NCI-H1048 (cell line): ENCODE measurements around the gene ANO6.
"Not testable (repeated sequence)": the region's sequence is repeated elsewhere in the genome, so short reads cannot be mapped to it uniquely, and the experiment has no call there.

Experiments
- DNase-seq: peaks from one replicate; lab custom pipeline; 2025; lab: John Stamatoyannopoulos, UW

ANO6 gene

DNA sequence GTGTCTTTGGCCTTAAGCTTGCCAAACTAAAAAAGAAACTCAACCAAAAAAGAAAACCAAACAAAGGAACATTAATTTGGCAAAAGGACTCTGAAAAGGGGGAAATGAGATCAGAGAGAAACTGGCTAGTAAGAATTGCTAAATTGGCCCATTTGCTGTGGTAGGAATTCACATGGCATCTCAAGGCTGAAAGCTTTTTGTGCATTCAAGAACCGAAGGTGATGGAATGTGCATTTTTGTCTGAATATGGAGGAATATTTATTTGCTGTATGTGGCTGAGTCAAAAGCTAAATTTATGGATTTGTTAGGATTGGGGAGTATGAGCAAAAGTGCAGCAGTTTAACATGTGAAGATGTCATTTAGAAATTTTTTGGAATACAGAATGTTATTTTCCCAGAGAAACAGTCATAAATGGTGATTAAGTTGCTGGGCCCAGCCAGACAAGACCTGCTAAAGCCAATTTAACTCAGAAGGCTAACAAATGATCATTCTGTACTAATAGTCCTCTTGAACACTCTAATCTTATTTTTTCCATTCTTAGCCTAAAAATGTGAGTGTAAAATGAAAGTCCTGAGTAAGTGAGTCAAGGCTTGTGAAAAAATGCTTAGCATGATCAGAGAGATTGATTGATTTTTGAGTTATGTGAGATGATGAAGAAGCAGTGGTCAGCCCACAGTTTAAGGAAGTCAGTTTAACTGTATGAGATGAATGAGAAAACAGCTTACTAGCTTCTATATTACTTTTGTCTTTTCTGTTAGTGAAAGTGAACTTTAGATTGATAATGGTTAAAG lies 94.1 kb downstream of the ANO6 start:
- DNase-seq, result no peak

DNA sequence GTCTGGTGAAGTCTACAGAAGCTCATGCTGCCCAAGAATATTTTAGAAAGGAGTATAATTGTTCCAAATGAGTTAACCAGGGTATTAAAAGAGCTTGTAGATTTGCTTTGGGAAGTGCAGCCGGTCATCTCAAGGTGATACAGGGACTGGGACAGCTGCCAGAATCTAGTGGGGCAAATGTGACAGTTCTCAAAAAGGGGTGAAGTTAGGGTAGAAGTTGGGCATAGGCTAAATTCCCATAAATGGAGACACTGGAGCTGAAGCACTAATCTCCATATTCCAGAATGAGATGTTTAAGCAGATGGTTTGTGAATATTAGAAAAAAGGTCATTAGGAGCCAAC lies 94.7 kb downstream of the ANO6 start:
- no peak for DNase-seq

DNA sequence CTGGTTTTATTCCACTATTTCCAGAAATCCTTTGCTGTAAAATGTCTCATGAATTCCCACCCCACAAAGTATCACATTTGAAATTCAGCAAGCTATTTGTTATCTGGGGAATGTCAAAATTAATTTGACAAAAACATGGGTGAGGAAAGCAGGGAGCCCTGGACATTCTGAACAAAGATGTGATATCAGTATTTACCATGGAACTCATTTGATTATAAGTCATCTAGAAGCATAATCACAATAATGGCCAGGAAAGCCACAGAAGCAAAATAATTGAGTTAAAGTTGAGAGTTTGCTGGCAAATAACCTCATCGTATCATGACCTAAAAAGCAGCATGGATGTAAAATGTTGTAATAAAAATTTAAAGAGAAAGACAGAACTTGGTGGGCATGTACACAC lies 96.1 kb downstream of the ANO6 start:
- no peak for DNase-seq

DNA sequence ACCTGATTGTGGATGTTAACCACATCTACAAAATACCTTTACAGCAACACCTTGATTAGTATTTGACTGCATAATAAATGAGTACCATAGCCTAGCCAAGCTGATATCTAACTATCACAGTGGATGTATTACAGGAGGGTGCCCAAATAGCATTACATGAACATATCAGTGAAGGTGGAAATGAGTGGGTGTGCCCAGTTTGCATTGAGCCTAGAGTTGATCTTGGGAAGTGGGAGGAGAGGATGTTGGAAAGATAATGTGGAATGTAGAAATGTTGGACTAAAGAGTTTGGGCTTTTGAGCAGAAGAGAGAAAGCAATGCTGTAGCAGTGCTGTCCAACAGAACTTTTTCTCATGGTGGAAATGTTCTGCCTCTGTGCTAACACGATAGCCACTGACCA lies 98.9 kb downstream of the ANO6 start:
- no peak for DNase-seq

DNA sequence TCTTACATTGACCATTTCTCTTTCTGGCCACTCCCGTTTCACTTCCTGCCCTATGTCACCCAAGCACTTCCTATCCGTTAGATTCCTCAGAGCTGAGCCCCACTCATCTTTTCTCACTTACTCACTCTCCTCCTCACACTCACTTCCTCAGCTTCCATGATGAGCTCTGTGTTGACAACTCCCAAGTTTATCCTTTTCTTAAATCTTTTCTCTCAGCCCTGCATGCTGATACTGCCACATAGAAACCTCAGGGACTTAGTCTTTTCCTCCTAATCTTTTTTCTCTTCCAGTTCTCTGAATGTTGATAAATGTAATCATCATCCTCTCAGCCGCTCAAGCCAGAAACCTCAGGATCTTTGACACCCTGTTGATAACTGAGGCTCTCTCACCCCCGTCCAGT lies 99.6 kb downstream of the ANO6 start:
- DNase-seq, result no peak

DNA sequence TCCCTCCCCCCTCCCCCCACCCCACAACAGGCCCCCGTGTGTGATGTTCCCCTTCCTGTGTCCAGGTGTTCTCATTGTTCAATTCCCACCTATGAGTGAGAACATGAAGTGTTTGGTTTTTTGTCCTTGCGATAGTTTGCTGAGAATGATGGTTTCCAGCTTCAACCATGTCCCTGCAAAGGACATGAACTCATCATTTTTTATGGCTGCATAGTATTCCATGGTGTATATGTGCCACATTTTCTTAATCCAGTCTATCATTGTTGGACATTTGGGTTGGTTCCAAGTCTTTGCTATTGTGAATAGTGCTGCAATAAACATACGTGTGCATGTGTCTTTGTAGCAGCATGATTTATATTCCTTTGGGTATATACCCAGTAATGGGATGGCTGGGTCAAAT lies 101.4 kb downstream of the ANO6 start:
- DNase-seq, result not testable (repeated sequence)

DNA sequence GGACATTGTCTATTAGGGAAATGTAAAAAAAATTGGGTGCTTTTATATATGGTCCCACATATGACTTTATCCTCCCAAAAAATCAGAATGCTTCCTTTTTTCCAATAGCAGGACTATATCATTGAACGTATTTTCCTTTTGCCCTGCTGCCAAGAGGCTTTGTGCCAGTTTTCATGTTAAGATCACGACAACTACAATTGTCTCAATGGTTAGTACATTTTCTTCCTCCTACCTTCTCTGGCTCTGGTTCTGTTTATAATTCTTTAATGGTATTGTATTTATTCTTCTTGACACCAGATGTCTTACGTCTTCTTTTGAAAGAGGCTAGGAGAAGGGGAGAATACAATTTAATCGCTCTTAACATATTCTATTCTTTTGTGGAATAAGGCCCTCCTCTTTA lies 106.9 kb downstream of the ANO6 start:
- DNase-seq, result no peak

DNA sequence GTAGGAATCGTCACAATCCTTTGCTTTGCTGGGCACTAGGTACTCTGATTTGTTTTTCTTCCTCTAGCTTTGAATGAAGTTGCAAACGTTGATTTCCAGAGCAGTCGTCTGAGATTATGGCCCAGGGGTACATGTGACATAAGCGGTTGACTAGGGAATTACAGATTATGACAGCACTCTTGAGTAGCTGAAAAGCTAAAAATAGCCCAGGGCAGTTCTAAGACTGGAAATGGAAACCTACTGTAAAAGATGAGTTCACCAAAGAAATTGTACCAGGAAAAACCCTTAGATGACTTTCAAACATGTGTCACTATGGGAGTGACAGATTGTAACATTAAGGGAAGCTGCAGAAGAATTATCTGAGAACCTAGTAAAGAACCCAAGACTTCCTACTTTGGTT lies 108.5 kb downstream of the ANO6 start:
- no peak for DNase-seq

DNA sequence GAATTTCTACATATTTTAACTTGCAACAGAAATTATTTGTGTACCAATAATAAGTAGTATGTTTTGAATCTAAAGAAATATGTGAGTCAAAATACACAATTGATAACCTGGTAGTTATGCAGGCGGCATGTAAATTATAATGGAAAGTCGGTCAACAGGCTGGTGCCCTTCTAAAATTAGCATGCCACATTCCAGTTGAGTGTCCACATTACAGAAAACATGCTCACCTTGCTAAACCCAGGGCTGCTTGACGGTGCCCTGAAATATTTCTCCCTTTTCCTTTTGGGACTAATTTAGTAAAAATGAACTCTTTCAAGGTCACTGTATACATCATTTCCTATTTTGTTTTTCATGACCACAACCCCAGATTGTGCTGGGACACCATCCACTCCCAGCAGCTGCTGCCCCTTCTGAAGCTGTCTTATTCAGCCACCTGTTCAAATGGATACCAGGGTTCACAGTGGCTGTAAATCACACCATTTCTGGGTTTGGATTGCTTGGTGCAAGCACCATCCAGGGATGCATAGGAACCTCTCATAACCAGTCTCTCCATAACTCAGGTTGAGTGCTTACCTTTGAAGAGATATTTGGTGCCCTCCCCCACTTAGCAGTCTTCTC lies 110.6 kb downstream of the ANO6 start:
- DNase-seq, result no peak

DNA sequence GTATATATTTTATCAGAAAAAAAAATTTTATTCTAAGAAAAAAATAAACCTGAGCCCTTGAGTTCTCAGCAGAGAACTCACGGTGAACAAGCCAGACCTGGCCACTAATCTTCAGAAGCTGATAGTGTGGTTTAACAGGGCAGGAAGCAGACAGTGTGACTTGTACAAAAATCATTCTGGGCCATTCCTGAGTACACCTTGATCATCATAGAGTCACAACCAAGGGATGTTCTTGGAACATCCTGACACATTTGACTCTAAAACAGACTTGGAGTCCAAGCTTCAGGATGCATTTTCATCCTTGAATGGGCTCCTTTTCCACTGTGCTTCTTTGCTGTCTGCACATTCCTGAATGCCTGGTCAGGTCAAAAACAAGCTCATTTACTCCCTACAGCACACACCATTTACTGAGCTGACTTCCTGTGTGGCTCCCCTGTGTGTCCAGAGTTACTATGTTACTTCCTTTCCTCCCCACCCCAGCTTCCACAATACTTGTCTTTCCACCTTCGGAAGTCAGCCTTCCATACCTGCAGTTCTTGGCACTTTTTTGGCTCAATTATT lies 112.0 kb downstream of the ANO6 start:
- no peak for DNase-seq

DNA sequence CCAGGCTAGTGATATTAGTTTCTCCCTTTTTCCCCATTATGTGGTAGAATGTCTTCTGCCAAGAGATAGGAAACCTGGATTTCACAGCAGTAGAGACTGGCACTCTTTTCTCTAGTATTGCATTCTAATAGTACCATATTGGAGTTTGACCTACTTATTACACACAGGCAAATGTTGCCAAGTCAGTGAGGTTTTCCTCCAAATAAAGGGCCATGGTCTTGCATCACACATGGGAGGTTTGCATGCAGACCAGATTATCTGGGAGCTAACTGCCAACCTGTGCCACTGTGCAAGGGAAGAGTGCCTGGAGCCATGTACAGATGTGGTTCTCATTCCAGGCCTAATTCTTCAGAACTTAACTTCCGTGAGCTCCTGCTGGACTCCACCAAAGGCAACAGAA lies 113.3 kb downstream of the ANO6 start:
- no peak for DNase-seq

DNA sequence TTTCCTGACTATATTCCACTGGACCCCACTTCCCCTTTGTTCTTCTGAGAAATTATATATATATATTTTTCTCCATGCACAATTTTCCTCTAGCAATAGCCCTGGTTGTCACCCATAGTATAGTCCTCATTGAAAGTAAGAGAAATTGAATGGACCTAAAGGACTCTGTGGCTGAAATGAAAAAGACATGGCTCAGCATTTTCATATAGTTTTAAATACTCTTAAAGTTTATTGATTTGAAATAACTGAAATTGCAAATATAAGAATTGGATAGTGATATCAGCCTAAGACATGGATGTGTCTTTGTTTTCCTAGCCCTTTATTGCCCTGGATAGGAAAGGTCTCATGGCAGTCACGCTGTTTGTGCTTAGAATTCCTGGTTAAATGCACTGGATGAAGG lies 113.8 kb downstream of the ANO6 start:
- DNase-seq, result no peak

DNA sequence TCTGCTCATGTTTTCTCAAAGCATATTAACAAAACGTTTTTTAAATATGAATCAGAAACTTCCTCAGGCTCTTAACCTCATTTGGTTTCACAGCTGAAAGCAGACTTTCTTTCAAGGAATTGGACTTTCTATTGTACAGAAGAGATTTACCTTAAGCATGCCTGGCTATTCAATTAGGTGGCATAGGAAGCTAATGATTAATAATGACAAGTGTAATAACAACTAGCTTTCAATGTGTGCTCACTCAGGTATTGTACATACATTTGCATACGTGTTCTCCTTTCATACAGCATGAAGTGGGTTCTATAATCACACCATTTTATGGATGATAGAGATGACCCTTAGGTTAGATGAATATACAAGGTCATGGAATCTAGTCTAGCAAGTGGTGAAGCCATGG lies 115.7 kb downstream of the ANO6 start:
- no peak for DNase-seq

DNA sequence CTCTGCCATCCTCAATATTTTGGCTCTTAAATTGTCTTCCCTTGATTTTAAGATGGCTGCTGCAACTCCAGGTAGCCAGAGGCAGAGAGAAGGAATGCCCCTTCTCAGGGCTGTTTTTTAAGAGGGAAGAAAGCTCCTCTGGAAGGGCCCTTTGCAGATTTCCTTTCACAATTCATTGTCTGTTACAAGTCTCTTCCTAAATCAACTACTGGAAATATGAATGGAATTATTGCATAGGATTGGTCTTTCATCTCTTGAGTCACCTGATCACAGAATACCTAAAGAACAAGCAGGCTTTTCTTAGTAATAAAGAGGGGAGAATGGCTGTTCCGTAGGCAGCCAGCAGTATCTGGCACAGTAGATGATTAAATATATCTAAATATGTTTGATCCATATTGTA lies 118.5 kb downstream of the ANO6 start:
- no peak for DNase-seq

DNA sequence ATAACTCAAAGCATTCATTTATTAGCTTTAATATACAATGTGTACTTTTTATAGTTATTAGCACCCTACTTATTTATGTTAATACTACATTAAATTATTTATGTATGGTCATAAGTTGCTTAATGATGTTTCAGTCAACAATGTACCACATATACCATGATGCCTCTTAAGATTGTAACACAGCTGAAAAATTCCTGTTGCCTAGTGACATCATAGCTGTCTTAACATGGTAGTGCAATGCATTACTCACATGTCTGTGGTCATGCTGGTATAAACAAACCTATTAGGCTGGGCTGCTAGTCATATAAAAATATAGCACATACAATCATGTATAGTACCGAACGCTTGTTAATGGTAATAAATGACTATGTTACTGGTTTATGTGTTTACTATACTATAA lies 120.4 kb downstream of the ANO6 start:
- DNase-seq, result no peak

DNA sequence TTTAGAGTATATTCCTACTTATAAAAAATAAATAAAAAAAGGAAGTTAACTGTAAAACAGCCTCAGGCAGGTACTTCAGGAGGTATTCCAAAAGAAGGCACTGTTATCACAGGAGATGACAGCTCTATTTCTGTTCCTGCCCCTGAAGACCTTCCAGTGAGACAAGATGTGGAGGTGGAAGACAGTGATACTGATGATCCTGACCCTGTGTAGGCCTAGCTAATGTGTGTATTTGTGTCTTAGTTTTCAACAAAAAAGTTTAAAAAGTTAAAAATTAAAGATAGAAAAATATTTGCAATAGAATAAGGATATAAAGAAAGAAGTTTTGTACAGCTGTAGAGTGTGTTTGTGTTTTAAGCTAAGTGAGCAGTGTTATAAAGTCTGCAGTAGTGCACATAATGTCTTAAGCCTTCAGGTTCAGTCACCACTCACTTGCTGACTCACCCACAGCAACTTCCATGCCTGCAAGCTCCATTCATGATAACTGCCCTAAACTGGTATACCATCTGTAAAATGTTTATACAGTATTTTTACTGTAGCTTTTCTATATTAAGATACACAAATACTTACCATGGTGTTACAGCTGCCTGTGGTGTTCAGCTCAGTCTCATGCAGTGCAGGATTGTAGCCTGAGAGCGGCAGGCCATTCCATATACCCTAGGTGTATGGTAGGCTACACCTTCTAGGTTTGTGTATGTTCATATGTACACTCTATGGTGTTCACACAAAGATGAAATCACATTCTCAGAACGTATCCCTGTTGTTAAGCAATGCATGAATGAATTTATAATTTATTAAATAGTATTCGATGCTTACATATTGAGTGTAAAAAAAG lies 121.1 kb downstream of the ANO6 start:
- no peak for DNase-seq

DNA sequence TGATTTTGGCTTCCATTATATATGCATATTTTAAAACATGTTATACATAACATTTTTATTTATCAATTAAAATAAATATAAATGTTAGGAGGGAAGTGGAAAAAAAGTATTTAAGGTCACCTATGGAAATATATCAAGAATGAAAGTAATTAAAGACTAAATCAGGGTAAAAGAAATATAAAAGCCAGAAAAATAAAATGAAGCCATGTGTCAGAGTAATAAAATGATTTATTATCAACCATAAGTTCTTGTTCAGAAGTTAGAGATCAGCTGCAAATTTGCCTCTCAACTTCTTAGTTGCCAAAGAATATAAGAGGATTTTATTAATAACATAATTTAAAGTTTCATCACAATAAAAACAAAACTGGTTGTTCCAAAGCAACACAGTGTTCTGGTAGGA lies 121.9 kb downstream of the ANO6 start:
- DNase-seq, result no peak

DNA sequence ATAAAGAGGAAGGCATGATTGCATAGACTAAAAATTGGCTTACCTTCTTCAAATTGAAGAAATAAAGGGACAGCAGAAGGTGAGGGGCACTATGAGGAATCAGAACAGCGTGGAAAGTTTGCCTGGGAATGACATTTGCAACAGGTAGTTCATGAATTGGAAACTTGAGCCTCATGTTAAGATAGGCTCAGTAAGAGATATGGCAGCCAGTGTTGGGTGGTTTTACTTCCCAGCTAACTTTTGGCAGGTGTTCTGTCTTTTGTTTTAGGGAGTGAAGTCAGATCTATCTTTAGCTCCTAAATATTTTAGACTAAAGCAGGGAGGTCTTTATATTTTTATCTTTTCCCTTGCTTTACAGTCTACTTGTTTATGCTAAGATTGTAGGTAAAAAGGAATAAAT lies 122.4 kb downstream of the ANO6 start:
- no peak for DNase-seq

DNA sequence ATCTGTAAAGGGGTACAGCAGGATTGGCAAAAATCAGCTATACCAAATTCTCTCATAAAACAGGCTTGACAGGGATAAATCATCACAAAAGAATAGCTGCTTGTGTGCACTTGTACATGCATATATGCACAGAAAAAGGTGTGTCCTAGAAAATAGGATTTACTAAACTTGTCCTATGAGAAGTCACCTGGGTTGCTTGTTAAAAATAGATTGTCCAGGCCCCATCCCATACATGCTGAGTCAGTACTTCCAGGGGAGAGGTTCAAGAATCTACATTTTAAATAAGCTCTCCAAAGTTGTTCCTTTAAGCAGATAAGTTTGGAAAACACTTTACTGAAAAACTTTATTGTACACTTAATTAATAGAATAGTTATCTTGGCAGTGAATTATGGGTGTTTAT lies 123.1 kb downstream of the ANO6 start:
- no peak for DNase-seq

DNA sequence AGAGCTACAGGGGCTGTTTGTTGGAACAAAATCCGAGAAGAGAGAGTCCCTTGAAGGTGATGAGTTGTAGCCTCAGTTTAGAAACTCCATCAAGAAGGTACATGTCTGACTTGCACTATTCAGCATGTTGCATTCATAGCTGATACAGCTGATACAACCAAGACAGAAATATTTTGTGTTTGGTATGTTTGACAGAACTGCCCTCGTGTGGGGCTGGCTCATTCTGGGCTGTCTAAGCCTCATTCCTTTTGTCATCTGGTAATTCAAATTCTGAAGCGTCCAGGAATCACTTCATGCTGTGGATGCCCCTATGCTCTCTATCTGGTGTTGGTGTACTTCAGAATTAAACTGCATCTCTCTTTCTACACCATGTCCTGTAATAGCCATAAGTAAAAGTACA lies 126.3 kb downstream of the ANO6 start:
- DNase-seq, result no peak

DNA sequence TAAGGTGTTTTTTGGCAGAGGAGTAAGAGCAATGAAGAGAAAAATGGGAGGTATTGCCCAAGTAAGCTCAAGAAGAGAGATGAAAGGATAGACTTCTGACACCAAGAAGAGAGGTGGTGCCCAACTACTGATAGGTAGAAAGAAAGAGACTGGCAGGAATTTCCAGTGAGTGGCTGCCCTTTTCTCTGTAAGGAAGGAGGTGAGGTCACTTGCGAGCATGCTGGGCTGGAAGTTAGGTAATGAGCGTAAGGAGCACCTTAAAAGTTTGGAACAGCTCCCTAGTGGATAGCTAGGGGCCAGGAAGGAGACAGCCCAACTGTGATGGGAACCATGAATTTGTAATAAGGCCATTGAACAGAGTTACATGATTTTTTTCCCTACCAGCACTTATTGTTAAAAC lies 127.0 kb downstream of the ANO6 start:
- DNase-seq, result no peak

DNA sequence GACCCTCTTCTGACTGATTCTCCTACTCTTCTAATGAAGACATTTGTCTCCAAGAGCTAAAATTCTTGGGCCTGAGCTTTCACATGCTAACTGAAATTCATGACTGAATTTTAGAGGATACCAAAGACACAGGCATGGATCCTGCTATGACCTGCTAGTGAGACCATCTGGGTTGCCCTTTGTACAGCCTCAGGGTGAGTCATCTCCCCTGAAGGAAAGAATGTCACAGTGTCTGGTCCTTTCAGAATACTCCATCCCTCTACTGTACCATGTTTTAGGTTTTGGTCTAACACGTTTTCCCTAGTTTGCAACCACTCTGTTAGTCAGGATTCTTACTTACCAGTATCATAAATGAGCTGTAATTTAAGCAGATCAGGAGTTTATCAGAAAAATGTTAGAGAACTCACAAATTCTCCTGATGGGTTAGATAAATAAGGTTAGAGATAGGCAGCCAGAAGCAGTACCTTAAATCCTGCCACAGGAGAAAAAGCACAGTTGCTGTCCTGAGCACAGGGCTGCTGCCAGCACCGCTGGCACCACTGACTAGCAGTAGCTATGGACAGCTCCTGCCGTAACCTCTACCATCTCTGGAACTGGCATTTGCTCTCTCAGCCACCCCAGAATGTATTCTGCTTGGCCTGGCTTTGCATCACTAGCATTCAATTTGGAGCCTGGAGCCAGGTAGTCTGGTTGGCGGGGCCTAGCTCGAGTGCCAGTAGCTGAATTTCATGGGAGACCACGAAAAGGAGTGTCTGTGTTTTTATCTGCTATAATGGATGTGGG lies 127.6 kb downstream of the ANO6 start:
- no peak for DNase-seq
